HepG2 (cell line): ENCODE measurements around the gene CORO1C. TPM values are rescaled to one million over a fixed set of nuclear protein-coding genes. Genes with fewer than 3 reads are reported as not detected.

ENCODE experiments used
- AHDC1 ChIP-seq: sonication (generic); formaldehyde crosslinking; IDR thresholded peaks from 2 replicates; pipeline ENCODE4 v1.5.1; 2020; ENCODE audit warnings: mild to moderate bottlenecking, missing genetic modification reagents, borderline replicate concordance
- CBX5 ChIP-seq: sonication (generic); formaldehyde crosslinking; IDR thresholded peaks from 2 replicates; pipeline ENCODE4 v1.4.0; 2020; ENCODE audit warnings: missing genetic modification reagents, borderline replicate concordance
- EEA1 ChIP-seq: sonication (generic); formaldehyde crosslinking; IDR thresholded peaks from 2 replicates; pipeline ENCODE4 v1.5.1; 2020; ENCODE audit warnings: mild to moderate bottlenecking, missing genetic modification reagents, borderline replicate concordance
- HMGA1 ChIP-seq: sonication (generic); formaldehyde crosslinking; conservative IDR thresholded peaks from 2 replicates; pipeline ENCODE4 v1.4.0; 2020; ENCODE audit warnings: missing genetic modification reagents
- HNRNPL ChIP-seq: fragments of 200-400 bp; formaldehyde crosslinking; IDR thresholded peaks from 2 replicates; pipeline ENCODE4 v1.6.1; 2017; ENCODE audit warnings: mild to moderate bottlenecking, low read depth, low read length
- NONO ChIP-seq, 2 experiments: fragments of 450-650 bp in 1 of 2; sonication (generic) in 1 of 2; formaldehyde crosslinking in 1 of 2; IDR thresholded peaks in 1 of 2; conservative IDR thresholded peaks in 1 of 2; 2 replicates each; pipeline versions ENCODE4 v1.6.1 to v1.8.0; 2017 to 2022; ENCODE audit warnings: mild to moderate bottlenecking in 1 of 2, missing genetic modification reagents in 1 of 2, moderate library complexity in 1 of 2
- TFAP4 ChIP-seq: sonication (generic); IDR thresholded peaks from 2 replicates; pipeline ENCODE4 v1.6.1; 2016; ENCODE audit warnings: low read depth, borderline replicate concordance
- ZMYM4 ChIP-seq: sonication (generic); formaldehyde crosslinking; IDR thresholded peaks from 2 replicates; pipeline ENCODE4 v1.8.1; 2023; ENCODE audit warnings: mild to moderate bottlenecking, missing genetic modification reagents
- ZNF331 ChIP-seq: sonication (generic); formaldehyde crosslinking; IDR thresholded peaks from 2 replicates; pipeline ENCODE4 v1.4.0; 2020; ENCODE audit warnings: missing genetic modification reagents
- ZNF510 ChIP-seq: sonication (generic); formaldehyde crosslinking; IDR thresholded peaks from 2 replicates; pipeline ENCODE4 v1.4.0; 2020; ENCODE audit warnings: low read depth, mild to moderate bottlenecking, missing genetic modification reagents
- ZNF574 ChIP-seq: sonication (generic); formaldehyde crosslinking; IDR thresholded peaks from 2 replicates; pipeline ENCODE4 v1.4.0; 2020; ENCODE audit warnings: missing genetic modification reagents
- ZNF605 ChIP-seq: sonication (generic); formaldehyde crosslinking; IDR thresholded peaks from 2 replicates; pipeline ENCODE4 v1.8.0; 2022; ENCODE audit warnings: mild to moderate bottlenecking, missing genetic modification reagents
- ZNF644 ChIP-seq: IDR thresholded peaks from 2 replicates; pipeline ENCODE4 v1.6.1; 2016; ENCODE audit warnings: low read depth
- ZNF691 ChIP-seq: sonication (generic); formaldehyde crosslinking; IDR thresholded peaks from 2 replicates; pipeline ENCODE4 v1.4.0; 2020; ENCODE audit warnings: missing genetic modification reagents, low read depth, mild to moderate bottlenecking, borderline replicate concordance
- polyA plus RNA-seq, 8 experiments: library from polyadenylated mRNA; depleted of rRNA in 3 of 8; stranded (reverse) in 7 of 8; unstranded in 1 of 8; fragments of >200 nt; fragmentation: Illumina TruSeq in 4 of 8; extraction: Trizol in 4 of 8; gene quantifications; 2 replicates each; pipeline versions ENCODE4 v1.2.1 to v1.2.3, GENCODE V29; 2011 to 2016; ENCODE audit warnings: low read depth in 4 of 8, missing spikeins in 1 of 8, mixed read lengths in 1 of 8; ENCODE audit not compliant: insufficient read depth in 1 of 8
- total RNA-seq, 5 experiments: library from RNA; depleted of rRNA; stranded (reverse); fragments of >200 nt; fragmentation: Illumina TruSeq; extraction: Trizol; gene quantifications; 2 replicates each; pipeline ENCODE4 v1.2.3, GENCODE V29; 2016; ENCODE audit warnings: low read depth in 1 of 5

CORO1C gene
- total and polyA plus RNA-seq, 2 of the 13 experiments (the other 11 are each of a cell fraction or from before 2014, with no cell fraction given), result 73.7 to 131 TPM

GRCh38 chr12:108773798-108774788 lies 42.8 kb upstream of the CORO1C start (continued):
- TF ChIP-seq ZNF574 (peak; percentile 70), ZNF691 (CRISPR knock-in tag) (peak; percentile 62; the same call in 1 of the 2 replicates), EEA1 (CRISPR knock-in tag) (no peak), ZNF331 (CRISPR knock-in tag) (peak; percentile 34; the same call in 1 of the 2 replicates), NONO (IDR thresholded peaks at IDR 0.05) (no peak), NONO (CRISPR knock-in tag; conservative IDR thresholded peaks at IDR 0.05) (peak; percentile 85; the same call in 1 of the 2 replicates), HMGA1 (no peak), ZMYM4 (peak; percentile 76), TFAP4 (peak; percentile 81; the same call in 1 of the 2 replicates), HNRNPL (0 out of 2 replicates have a peak, but pooled peaks have one; percentile 45), ZNF644 (CRISPR knock-in tag) (peak; percentile 74; the same call in 1 of the 2 replicates), ZNF605 (no peak), CBX5 (CRISPR knock-in tag) (peak; percentile 49; the same call in 1 of the 2 replicates), AHDC1 (CRISPR knock-in tag) (no peak), ZNF510 (CRISPR knock-in tag) (no peak)
